ENCODE results near the gene ITIH3. TPM values are rescaled to one million over a fixed set of nuclear protein-coding genes. Genes with fewer than 3 reads are reported as not detected.

ITIH3 gene
- total and polyA plus RNA-seq, 2 of the 4 experiments (the other 2 are of a cell fraction): 0.72 to 0.94 TPM

- H2BK5ac ChIP-seq (ENCODE audit: low read depth, low read length, poor library complexity, severe bottlenecking): no peak overlapping the region
- no peaks in the 10 kb centered on the region for H3K9me3 ChIP-seq (ENCODE audit: control insufficient read depth, insufficient read depth, low read length)
- H3K4me3 ChIP-seq (ENCODE audit: insufficient read depth, low read depth, low read length): no peak overlapping the region
- no peak overlapping the region for H3K56ac ChIP-seq (ENCODE audit: extremely low read depth, insufficient read depth, low read length)
- CTCF ChIA-PET: no interaction called here
- dilution Hi-C loops (cut with HindIII; ENCODE audit: low sequenced_read_pairs, unreplicated experiment) (no loop called here), intact Hi-C loops (cut with micrococcal nuclease) (no loop called here), in situ Hi-C loops (cut with MboI; ENCODE audit: low sequenced_read_pairs) (no loop called here)
- no peaks in the 10 kb centered on the region for H3K79me1 ChIP-seq (ENCODE audit: low read depth in 1 of 2, low read length in 2 of 2)
- no peak overlapping the region for H2BK120ac ChIP-seq (ENCODE audit: low read depth, low read length)
- H2AFZ ChIP-seq (replicated peaks; ENCODE audit: low read length, poor library complexity): no peak overlapping the region
- H3K27me3 ChIP-seq (ENCODE audit: control insufficient read depth, insufficient read depth, low read length): no peaks in the 10 kb centered on the region; the same call in 1 of the 2 replicates
- H3K27ac ChIP-seq (ENCODE audit: insufficient read depth, low read length): no peak overlapping the region
- no peak overlapping the region for H3K14ac ChIP-seq (replicated peaks; ENCODE audit: low read depth, low read length)
- TF ChIP-seq BHLHE40 (IDR thresholded peaks at IDR 0.05; ENCODE audit: low read depth, low read length) (no peak), FOS (IDR thresholded peaks at IDR 0.05; ENCODE audit: low read depth, low read length) (no peak), CHD1 (IDR thresholded peaks at IDR 0.05; ENCODE audit: low read depth, low read length) (no peak), ELK1 (IDR thresholded peaks at IDR 0.05; ENCODE audit: borderline replicate concordance, low read depth, low read length) (no peak), MAFK (IDR thresholded peaks at IDR 0.05; ENCODE audit: low read depth, low read length) (no peak), SMC3 (IDR thresholded peaks at IDR 0.05; ENCODE audit: low read depth, low read length) (no peak), RFX5 (IDR thresholded peaks at IDR 0.05; ENCODE audit: low read depth, low read length) (no peak), MXI1 (IDR thresholded peaks at IDR 0.05; ENCODE audit: borderline replicate concordance, low read depth, low read length) (no peak), CTCF (conservative IDR thresholded peaks at IDR 0.05; ENCODE audit: low read depth, low read length) (no peak), POLR2A (IDR thresholded peaks at IDR 0.05; ENCODE audit: low read depth, low read length) (no peak), RAD21 (IDR thresholded peaks at IDR 0.05; ENCODE audit: low read length) (no peak), USF2 (IDR thresholded peaks at IDR 0.05; ENCODE audit: low read depth, low read length) (no peak), RCOR1 (IDR thresholded peaks at IDR 0.05; ENCODE audit: insufficient replicate concordance, low read length) (no peak), CEBPB (IDR thresholded peaks at IDR 0.05; ENCODE audit: low read depth, low read length) (no peak), NFE2L2 (IDR thresholded peaks at IDR 0.05; ENCODE audit: low read depth, low read length) (no peak), MAZ (IDR thresholded peaks at IDR 0.05; ENCODE audit: borderline replicate concordance, low read depth, low read length) (no peak)
- H3K4ac ChIP-seq (ENCODE audit: low read depth, low read length): no peak overlapping the region
- H4K5ac ChIP-seq (ENCODE audit: low read depth, low read length): no peak overlapping the region
- H4K91ac ChIP-seq (ENCODE audit: insufficient read depth, low read depth, low read length): no peak overlapping the region
- no peaks in the 10 kb centered on the region for H4K20me1 ChIP-seq (ENCODE audit: insufficient read depth, low read length)
- H2BK20ac ChIP-seq (ENCODE audit: low read depth, low read length): no peak overlapping the region
- H3K9me1 ChIP-seq (ENCODE audit: insufficient read depth, low read length): no peaks in the 10 kb centered on the region
- H4K8ac ChIP-seq (ENCODE audit: low read depth in 2 of 2, low read length in 2 of 2): no peak overlapping the region
- WGBS, 2 experiments (ENCODE audit: extremely low coverage in 2 of 2, insufficient read length in 1 of 2): no CpG with 5 or more reads among the region's 19 CpGs
- H3K9ac ChIP-seq (ENCODE audit: low read depth, low read length): no peak overlapping the region
- no TSS peak for BruUV-seq (replicated peaks)
- no peak overlapping the region for H2AK5ac ChIP-seq (ENCODE audit: low read depth, low read length)
- peaks cover 3% of the 10 kb centered on the region; the same call in 1 of the 2 replicates for H3K4me1 ChIP-seq (ENCODE audit: control insufficient read depth, insufficient read depth, low read length)
- ATAC-seq (ENCODE audit: low read depth) (no peak), DNase-seq (no peak)
- H3K23ac ChIP-seq (ENCODE audit: low read depth, low read length): no peak overlapping the region
- H3K4me2 ChIP-seq (ENCODE audit: low read depth, low read length): no peak overlapping the region
- no peak overlapping the region for H2BK15ac ChIP-seq (ENCODE audit: low read depth, low read length)
- POLR2A ChIA-PET (ENCODE audit: unreplicated experiment): no interaction called here
- H3K36me3 ChIP-seq (ENCODE audit: control insufficient read depth, insufficient read depth, low read length): no peaks in the 10 kb centered on the region
- H3K18ac ChIP-seq (ENCODE audit: low read depth, low read length): no peak overlapping the region
- H2AK9ac ChIP-seq (replicated peaks; ENCODE audit: low read depth, low read length, poor library complexity): no peak overlapping the region
Measured at GRCh38 chr3:52805270-52806039, 10.9 kb downstream of the ITIH3 start.

All from IMR-90 (cell line).